Activated T-helper 17 cell treated with anti-CD3 and anti-CD28 coated beads, Interleukin-2, amount 50 U/mL, for 72 hours (primary cell): ENCODE results near the gene ASTL. TPM values are rescaled to one million over a fixed set of nuclear protein-coding genes. Genes with fewer than 3 reads are reported as not detected.

Experiments used
- ATAC-seq: fragments of 150-1000 bp; cut with Tn5 transposase; replicated peaks from 2 replicates; pipeline ENCODE4 v1.10.0; 2021; ENCODE audit warnings: mild to moderate bottlenecking, moderate library complexity
- H3K27ac Mint-ChIP-seq: one replicate; pipeline ENCODE4 v1.8.0; 2022; ENCODE audit warnings: mixed read lengths
- H3K27me3 Mint-ChIP-seq: one replicate; pipeline ENCODE4 v1.8.0; 2022; ENCODE audit warnings: mixed read lengths
- H3K36me3 Mint-ChIP-seq: one replicate; pipeline ENCODE4 v1.8.0; 2022; ENCODE audit warnings: low read depth, mild to moderate bottlenecking, mixed read lengths
- H3K4me1 Mint-ChIP-seq: one replicate; pipeline ENCODE4 v1.8.0; 2022; ENCODE audit warnings: mixed read lengths
- H3K4me3 Mint-ChIP-seq: one replicate; pipeline ENCODE4 v1.8.0; 2022; ENCODE audit warnings: mild to moderate bottlenecking, mixed read lengths
- H3K9me3 Mint-ChIP-seq: one replicate; pipeline ENCODE4 v1.8.0; 2022; ENCODE audit warnings: mixed read lengths
- total RNA-seq, 2 donors: library from RNA; stranded (reverse); gene quantifications; one replicate each; pipeline ENCODE4 v1.2.3, GENCODE V29; 2022

ASTL gene
- total RNA-seq, 2 donors from 2014 or later, result 0.93 to 6.9 TPM

- H3K4me3 Mint-ChIP-seq, result no peak overlapping the region
- no peaks in the 10 kb centered on the region for H3K9me3 Mint-ChIP-seq
- H3K27ac Mint-ChIP-seq, result no peak overlapping the region
- no peaks in the 10 kb centered on the region for H3K4me1 Mint-ChIP-seq
- no peak for ATAC-seq
- H3K36me3 Mint-ChIP-seq, result no peaks in the 10 kb centered on the region
- H3K27me3 Mint-ChIP-seq, result peaks cover 4% of the 10 kb centered on the region
Observed at GRCh38 chr2:96110621-96111256, 27.6 kb downstream of the ASTL start.

GRCh38 chr2:96109931-96110511 is 28.3 kb downstream of the ASTL start:
- Mint-ChIP-seq H3K4me1 (no peaks in the 10 kb centered on the region), H3K27ac (no peak overlapping the region), H3K36me3 (no peaks in the 10 kb centered on the region), H3K4me3 (no peak overlapping the region), H3K27me3 (no peaks in the 10 kb centered on the region), H3K9me3 (no peaks in the 10 kb centered on the region)
- ATAC-seq, result no peak

DNA sequence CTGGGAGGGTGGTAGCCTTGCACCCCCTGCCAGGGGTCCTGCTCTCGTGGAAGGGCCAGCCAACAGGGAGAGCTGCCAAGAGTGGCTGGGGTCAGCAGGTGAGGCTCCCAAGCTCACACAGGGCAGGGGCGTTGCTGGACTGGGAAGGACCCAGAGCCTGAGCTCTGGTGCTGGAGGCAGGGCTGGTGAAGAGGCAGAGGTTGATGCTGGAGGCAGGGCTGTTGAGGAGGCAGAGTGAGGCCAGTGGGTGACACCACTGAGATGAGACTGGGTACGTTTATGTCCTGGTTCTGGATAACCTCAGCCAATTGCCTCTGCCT is 29.0 kb downstream of the ASTL start:
- Mint-ChIP-seq H3K36me3 (no peaks in the 10 kb centered on the region), H3K27ac (no peak overlapping the region), H3K9me3 (no peaks in the 10 kb centered on the region), H3K27me3 (no peaks in the 10 kb centered on the region), H3K4me3 (no peak overlapping the region), H3K4me1 (no peaks in the 10 kb centered on the region)
- no peak for ATAC-seq

DNA sequence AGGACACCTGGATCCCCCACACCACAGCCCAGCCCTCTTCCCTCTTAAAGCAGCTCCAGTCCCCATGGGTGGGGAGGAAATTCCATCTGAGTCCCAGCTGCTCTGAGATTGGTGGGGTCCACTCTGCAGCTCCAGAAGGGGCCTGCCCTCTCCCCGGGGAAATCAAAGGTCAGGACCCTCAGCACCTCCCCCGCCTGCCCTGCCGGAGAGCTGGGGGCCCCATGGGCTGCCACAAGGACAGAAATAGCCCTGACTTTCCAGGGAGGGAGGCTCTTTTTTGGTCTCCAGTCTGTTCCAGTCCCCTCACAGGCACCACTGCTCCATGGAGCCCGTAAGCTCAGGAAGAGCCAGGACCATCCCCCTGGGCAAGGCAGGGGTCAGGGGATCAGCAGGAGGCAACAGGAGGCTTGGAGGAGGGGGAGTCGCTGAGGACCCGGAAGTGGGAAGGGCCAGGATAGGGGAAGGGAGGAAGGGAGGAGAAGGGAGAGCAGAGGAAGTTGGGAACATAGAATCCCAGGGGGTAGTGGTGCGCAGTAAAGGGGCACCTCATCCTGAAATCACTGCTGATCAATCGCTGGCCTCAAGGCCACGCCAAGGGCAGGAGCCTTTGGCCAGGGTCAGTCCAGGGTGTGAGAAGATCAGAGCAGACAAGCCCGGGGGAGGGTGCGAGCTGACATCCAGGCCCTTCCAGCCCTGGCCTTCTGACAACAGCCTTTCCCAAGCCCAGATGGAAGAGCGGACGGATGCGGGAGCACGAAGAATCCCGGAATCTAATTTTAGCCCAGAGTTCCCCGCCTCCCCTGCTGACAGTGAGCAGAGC is 29.6 kb downstream of the ASTL start:
- Mint-ChIP-seq H3K4me1 (no peaks in the 10 kb centered on the region), H3K9me3 (no peaks in the 10 kb centered on the region), H3K27ac (no peak overlapping the region), H3K4me3 (no peak overlapping the region), H3K36me3 (no peaks in the 10 kb centered on the region), H3K27me3 (no peaks in the 10 kb centered on the region)
- ATAC-seq, result no peak

- Mint-ChIP-seq H3K27ac (no peak overlapping the region), H3K36me3 (no peaks in the 10 kb centered on the region), H3K9me3 (no peaks in the 10 kb centered on the region), H3K4me1 (no peaks in the 10 kb centered on the region), H3K27me3 (no peaks in the 10 kb centered on the region), H3K4me3 (no peak overlapping the region)
- ATAC-seq, result no peak
Observed at GRCh38 chr2:96108151-96108540, 30.2 kb downstream of the ASTL start.

DNA sequence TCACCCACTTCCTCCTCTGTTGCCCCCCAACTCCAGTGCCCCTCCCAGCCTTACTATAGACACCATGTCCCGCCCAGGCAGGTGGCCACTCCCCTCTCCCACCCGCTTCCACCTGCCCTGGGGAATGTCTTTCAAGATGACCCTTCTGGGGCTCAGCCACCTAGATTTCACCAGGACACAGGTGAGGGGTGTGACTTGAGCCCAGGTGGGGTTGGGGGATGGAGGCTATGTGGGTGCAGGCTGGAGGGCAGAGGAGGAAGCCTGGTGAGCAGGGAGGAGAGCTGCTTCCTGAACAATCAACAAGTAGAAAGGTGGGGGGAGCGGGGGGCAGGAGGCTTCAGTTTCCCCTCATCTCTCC is 30.6 kb downstream of the ASTL start:
- H3K27me3 Mint-ChIP-seq, result no peaks in the 10 kb centered on the region
- no peak overlapping the region for H3K27ac Mint-ChIP-seq
- H3K9me3 Mint-ChIP-seq, result no peaks in the 10 kb centered on the region
- H3K4me1 Mint-ChIP-seq, result no peaks in the 10 kb centered on the region
- no peak for ATAC-seq
- H3K36me3 Mint-ChIP-seq, result no peaks in the 10 kb centered on the region
- no peak overlapping the region for H3K4me3 Mint-ChIP-seq

DNA sequence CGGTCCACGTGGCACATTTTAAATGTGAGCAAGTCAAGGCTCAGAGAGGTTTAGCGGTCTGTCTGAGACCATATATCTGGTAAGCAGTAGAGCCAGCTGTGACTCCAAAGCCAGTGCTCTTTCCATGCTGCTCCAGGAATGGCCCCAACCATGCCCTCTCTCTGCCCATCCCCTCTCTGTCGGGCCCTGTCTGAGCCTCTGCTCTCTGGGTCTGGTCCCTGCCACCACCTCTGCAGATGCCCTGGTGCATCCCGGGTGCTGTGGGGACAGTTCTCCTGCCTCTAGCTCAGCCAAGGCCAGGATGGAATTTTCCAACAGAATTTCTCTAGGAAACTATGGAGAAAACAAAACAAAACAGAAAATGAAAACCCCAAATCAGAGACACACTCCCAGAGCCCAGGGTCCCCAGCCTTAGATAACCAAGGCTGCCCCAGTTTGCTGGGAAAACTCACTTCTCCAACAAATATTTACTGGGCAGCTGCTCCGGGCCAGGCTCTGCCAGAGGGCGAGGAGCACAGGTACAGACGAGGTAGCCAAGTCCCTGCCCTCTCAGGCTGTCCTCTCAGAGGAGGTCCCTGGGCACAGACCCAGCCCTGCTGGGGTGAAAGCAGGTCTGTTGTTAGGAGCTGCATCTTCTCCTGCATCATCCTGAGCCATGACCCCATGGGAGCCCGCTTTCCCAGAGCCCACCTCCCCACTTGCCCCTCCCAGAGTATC is 31.2 kb downstream of the ASTL start:
- H3K36me3 Mint-ChIP-seq, result no peaks in the 10 kb centered on the region
- H3K27me3 Mint-ChIP-seq, result no peaks in the 10 kb centered on the region
- no peaks in the 10 kb centered on the region for H3K9me3 Mint-ChIP-seq
- no peak for ATAC-seq
- H3K4me3 Mint-ChIP-seq, result no peak overlapping the region
- H3K4me1 Mint-ChIP-seq, result no peaks in the 10 kb centered on the region
- H3K27ac Mint-ChIP-seq, result no peak overlapping the region

DNA sequence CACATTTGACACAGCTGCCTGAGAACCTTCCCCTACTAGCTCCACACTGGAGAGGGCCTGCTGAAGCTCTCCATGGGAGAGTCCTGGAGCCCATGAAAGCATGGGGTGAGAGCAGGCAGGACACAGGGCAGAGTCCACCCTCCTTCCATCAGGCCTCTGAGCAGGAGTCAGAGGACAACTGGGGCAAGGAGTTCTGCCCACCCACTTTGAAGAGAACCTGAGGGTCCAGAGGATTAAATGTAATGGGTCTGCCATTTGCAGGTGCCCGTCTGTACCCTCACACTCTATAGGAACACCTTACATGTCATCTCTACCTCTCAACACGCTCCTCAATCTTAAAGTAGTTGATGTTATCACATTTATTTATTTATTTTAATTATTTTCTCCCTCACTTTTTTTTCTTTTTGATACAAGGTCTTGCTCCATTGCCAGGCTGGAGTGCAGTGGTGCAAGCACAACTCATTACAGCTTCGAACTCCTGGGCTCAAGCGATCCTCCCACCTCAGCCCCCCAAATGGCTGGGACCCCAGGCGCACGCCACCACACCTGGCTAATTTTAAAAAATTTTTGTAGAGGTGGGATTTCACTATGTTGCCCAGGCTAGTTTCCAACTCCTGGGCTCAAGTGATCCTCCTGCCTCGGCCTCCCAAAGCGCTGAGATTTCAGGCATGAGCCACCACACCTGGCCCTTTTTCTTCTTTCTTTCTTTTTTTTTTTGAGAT is 32.1 kb downstream of the ASTL start:
- Mint-ChIP-seq H3K4me3 (no peak overlapping the region), H3K27me3 (no peaks in the 10 kb centered on the region), H3K36me3 (no peaks in the 10 kb centered on the region), H3K4me1 (no peaks in the 10 kb centered on the region), H3K9me3 (no peaks in the 10 kb centered on the region), H3K27ac (no peak overlapping the region)
- ATAC-seq, result no peak

- H3K27ac Mint-ChIP-seq, result no peak overlapping the region
- no peaks in the 10 kb centered on the region for H3K27me3 Mint-ChIP-seq
- no peaks in the 10 kb centered on the region for H3K4me1 Mint-ChIP-seq
Observed at GRCh38 chr2:96105152-96105915, 33.0 kb downstream of the ASTL start.

GRCh38 chr2:96104487-96104861 is 33.8 kb downstream of the ASTL start:
- no peaks in the 10 kb centered on the region for H3K9me3 Mint-ChIP-seq
- no peaks in the 10 kb centered on the region for H3K27me3 Mint-ChIP-seq
- ATAC-seq, result no peak
- no peak overlapping the region for H3K4me3 Mint-ChIP-seq
- no peaks in the 10 kb centered on the region for H3K36me3 Mint-ChIP-seq
- H3K27ac Mint-ChIP-seq, result no peak overlapping the region
- H3K4me1 Mint-ChIP-seq, result no peaks in the 10 kb centered on the region

More at GRCh38 chr2:96105152-96105915, 33.0 kb downstream of the ASTL start:
- Mint-ChIP-seq H3K36me3 (no peaks in the 10 kb centered on the region), H3K4me3 (no peak overlapping the region), H3K9me3 (no peaks in the 10 kb centered on the region)
- no peak for ATAC-seq

GRCh38 chr2:96103761-96104486 is 34.4 kb downstream of the ASTL start:
- Mint-ChIP-seq H3K4me3 (no peak overlapping the region), H3K27me3 (no peaks in the 10 kb centered on the region), H3K36me3 (no peaks in the 10 kb centered on the region), H3K4me1 (no peaks in the 10 kb centered on the region), H3K9me3 (no peaks in the 10 kb centered on the region), H3K27ac (no peak overlapping the region)
- ATAC-seq, result no peak

DNA sequence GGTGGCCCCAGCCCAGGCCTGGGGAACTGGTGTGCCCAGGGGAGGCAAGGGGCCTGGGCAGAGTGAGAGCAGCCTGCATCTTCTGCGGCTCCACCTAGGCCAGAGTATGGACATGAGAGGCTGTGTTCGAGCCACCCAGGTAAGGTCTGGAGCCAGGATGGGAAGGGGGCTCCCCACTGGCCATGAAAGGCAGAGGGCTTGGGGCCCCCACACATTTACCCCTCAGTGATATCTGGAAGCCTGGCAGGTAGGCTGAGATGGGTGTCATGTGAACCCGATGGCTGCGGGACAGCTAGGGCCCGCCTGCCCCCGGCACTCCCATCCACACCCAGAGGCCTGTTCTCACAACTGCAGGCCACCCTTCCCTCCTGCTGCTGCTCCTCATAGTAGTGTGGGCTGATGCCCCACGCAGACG is 35.1 kb downstream of the ASTL start:
- H3K9me3 Mint-ChIP-seq, result no peaks in the 10 kb centered on the region
- no peaks in the 10 kb centered on the region for H3K4me1 Mint-ChIP-seq
- H3K36me3 Mint-ChIP-seq, result no peaks in the 10 kb centered on the region
- H3K27me3 Mint-ChIP-seq, result no peaks in the 10 kb centered on the region
- no peak overlapping the region for H3K4me3 Mint-ChIP-seq
- no peak for ATAC-seq
- H3K27ac Mint-ChIP-seq, result no peak overlapping the region

DNA sequence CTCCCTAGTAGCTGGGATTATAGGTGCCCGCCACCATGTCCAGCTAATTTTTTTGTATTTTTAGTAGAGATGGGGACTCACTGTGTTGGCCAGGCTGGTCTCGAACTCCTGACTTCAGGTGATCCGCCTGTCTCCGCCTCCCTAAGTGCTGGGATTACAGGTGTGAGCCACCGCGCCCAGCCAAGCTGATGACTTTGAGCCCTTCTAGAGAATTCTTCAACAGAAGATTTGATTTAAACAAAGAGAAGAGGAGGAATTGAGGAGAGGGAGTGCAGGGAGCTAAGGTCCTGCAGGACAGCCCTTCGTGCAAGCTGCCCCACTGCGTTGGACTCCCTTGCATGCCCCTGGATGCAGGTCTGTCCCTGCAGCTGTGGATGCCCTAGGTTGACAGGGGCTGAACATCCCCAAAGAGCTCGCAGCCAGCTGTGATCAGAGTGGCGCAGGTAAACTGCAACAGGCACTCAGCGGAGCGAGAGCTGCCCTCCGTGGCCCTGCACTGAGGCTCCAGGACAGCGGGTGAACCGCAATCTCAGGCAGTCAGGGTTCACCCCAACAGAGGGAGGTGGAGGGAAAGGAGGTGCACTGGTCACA is 35.6 kb downstream of the ASTL start:
- no peaks in the 10 kb centered on the region for H3K36me3 Mint-ChIP-seq
- H3K4me1 Mint-ChIP-seq, result no peaks in the 10 kb centered on the region
- no peaks in the 10 kb centered on the region for H3K9me3 Mint-ChIP-seq
- no peak for ATAC-seq
- no peak overlapping the region for H3K4me3 Mint-ChIP-seq
- H3K27me3 Mint-ChIP-seq, result no peaks in the 10 kb centered on the region
- H3K27ac Mint-ChIP-seq, result no peak overlapping the region
